GM12873 (cell line): Measurements from ENCODE around the gene LIN7A.

ENCODE experiments used
- TF ChIP-seq, protein P1 (sequence below): IDR thresholded peaks from 2 replicates; pipeline ENCODE4 v1.5.1; 2012; ENCODE audit warnings: low read depth, mild to moderate bottlenecking, moderate library complexity, low read length, control low read depth; ENCODE audit not compliant: insufficient read depth; ENCODE audit errors: missing control alignments

Gene LIN7A

DNA sequence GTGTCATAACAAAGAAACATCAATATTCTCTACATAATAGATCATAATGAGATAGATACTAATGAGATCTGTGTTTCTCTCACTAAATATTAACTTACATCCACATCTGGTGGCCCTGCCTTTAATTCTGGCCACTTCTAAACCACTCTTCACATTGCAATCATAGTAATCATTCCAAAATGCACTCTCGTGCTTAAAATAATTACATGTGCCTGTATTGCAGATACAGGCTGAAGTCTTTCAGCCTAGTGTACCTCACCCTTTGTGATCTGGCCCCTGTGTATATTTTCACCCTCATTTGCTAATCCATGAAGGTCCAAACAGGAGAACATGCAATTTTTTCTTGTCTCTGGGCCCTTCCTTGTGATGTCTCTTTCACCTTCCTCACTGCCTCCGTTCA is 108.0 kb downstream of the LIN7A start:
- TF ChIP-seq, protein P1, sequence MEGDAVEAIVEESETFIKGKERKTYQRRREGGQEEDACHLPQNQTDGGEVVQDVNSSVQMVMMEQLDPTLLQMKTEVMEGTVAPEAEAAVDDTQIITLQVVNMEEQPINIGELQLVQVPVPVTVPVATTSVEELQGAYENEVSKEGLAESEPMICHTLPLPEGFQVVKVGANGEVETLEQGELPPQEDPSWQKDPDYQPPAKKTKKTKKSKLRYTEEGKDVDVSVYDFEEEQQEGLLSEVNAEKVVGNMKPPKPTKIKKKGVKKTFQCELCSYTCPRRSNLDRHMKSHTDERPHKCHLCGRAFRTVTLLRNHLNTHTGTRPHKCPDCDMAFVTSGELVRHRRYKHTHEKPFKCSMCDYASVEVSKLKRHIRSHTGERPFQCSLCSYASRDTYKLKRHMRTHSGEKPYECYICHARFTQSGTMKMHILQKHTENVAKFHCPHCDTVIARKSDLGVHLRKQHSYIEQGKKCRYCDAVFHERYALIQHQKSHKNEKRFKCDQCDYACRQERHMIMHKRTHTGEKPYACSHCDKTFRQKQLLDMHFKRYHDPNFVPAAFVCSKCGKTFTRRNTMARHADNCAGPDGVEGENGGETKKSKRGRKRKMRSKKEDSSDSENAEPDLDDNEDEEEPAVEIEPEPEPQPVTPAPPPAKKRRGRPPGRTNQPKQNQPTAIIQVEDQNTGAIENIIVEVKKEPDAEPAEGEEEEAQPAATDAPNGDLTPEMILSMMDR, result no peak

DNA sequence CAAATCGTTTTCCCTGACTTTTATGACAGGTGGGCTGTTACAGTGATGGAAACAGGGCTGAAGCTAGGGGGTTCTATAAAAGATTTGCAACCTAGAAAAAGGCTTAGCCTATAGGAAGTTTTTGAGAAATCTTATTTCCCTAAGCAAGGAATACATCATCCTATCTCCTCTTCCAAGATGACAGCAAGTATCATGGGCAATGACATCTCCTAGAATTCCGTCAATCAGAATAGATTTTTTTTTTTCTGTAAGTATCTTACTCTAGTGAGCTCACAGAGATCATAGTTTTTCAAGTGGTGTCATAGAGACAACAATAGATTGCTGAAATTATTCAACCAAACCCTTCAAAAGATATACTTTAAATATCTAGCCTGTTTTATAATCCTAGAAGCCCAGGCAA is 112.2 kb downstream of the LIN7A start:
- TF ChIP-seq, protein P1, result no peak

DNA sequence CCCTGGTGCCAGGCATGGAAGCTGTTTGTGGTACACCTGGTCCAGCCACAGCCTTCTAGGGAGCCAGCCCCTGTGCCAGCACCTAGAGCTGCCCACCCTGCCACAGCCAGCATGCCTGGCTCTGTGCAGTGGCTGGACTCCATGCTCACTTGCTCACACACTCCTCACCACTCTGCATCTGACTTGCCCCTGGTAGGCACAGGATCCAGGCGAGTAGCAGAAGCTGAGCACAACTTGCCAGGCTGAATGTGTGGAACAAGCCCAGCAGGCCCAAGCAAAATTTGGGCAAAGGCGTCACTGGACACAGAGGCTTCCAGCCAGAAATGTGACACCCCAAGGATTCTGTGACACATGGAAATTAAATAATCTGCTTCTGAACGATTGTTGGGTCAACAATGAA is 114.3 kb downstream of the LIN7A start:
- TF ChIP-seq, protein P1, result no peak

DNA sequence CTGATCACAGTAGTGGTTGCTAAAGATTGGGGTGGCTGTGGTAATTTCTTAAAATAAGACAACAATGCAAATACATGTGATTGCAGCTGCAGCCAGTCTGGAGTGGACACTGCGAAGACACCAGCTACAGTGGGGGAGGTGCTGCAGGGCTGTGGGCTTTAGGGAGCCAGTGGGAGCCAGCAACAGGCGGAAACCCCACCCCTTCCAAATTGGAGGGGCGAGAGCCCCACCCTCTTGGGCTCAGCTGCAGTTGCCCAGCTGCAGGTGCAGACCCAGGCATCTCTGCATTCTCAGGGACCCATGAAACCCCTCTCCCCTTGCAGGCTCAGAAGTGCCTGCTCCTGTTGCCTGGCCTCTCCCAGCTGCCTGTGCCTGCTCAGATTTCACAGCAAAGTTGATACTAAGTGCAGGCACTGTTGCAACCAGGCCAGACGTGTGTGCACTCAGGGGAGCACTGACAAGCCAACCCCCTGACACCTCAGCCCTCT is 116.2 kb downstream of the LIN7A start:
- TF ChIP-seq, protein P1, result no peak

DNA sequence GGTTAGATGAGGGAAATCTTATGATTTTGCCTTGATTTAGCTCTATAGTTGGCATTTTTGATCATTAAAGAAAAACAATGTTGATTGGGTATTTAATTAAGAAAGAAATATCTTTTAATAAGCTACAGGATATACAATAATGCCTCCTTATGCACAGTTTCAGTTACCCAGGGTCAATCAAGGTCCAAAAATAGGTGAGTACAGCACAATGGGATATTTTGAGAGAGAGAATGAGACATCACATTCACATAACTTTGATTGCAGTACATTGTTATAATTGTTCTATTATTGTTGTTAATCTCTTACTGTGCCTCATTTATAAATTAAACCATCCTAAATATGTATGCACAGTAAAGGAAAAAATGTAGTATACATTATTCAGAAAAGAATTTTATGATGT is 118.9 kb downstream of the LIN7A start:
- TF ChIP-seq, protein P1, result no peak

DNA sequence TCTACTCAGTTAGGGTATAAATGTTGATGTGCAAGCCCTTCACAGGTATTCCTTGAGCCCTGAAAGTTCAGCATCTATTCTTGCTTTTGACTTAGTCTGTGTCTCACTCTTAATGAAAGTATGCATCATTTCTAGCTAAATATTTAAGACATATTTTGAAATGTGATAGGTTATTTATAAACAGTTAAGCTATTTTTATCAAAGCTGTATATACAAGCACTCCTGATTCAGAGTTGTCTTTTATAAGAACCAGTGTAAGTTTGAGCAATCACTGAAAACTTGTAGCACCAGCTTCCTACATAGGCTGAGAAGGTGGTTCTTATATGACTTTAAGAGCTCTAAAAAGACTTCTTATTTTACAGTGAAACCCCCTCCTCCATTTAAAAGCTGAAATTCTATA is 122.4 kb downstream of the LIN7A start:
- TF ChIP-seq, protein P1, result no peak

DNA sequence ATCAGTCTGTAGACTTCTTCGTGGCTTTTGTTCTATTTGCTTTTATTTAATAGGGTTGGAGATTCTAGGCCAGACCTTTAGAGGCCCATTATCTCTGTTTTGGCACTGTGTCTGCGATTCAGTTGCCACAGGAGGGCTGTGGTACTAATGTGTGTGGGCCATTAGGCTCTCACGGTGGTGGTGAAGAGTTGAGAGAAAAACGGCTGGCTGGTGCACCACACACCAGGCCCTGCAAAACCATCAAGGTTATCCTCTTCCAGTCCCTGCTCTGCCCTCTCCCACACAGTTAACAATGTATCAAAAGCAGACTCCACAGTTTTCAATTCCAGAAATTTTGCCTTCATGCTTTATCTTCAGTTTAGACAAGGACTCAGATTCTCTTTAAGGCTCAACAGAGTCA is 123.3 kb downstream of the LIN7A start:
- TF ChIP-seq, protein P1, result no peak

DNA sequence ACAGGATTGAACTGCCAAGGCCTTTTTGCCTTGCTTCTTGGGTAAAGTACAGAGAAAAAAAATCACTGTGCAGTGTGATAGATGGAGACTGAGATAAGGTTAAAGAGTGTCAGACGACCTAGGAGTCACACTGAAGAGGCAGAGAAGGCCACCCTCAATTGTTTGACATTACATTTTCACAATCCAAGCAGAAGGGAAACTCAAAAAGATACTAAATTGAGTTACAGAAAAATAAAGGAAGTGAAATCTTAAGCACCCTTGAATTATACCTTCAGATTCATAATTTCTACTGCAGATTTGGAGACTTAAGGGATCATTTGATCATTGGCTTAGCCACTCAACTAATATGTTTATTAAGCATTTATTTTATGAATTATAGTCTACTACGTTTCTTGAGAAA is 123.9 kb downstream of the LIN7A start:
- TF ChIP-seq, protein P1, result no peak
